Right lobe of liver (tissue), 6 donors: ENCODE measurements around the gene DCX. TPM values are rescaled to one million over a fixed set of nuclear protein-coding genes. Genes with fewer than 3 reads are reported as not detected.

Experiments
- ATAC-seq, 4 donors: fragments of 200-7000 bp; cut with Tn5 transposase; one replicate each; pipeline ENCODE4 v1.9.1; 2020; ENCODE audit warnings: mild to moderate bottlenecking in 4 of 4, moderate library complexity in 4 of 4
- DNase-seq, 3 donors: peaks; one replicate each; pipeline ENCODE4 v3.0.0-alpha.2; 2020
- H3K27ac ChIP-seq, 3 donors: fragments of 200-600 bp; one replicate each; pipeline ENCODE4 v1.8.0; 2022
- H3K27me3 ChIP-seq, 2 donors: fragments of 200-600 bp; one replicate each; pipeline ENCODE4 v1.8.0; 2022
- H3K36me3 ChIP-seq, 4 donors: fragments of 200-600 bp; sonication (generic) in 1 of 4; one replicate each; pipeline versions ENCODE4 v1.5.1 to v1.8.0; 2017 to 2022; ENCODE audit warnings: control low read depth in 1 of 4
- H3K4me1 ChIP-seq, 4 donors: fragments of 200-600 bp; sonication (generic) in 1 of 4; one replicate each; pipeline versions ENCODE4 v1.5.1 to v1.8.0; 2017 to 2022; ENCODE audit warnings: control low read depth in 1 of 4
- H3K4me3 ChIP-seq, 3 donors: fragments of 200-600 bp; one replicate each; pipeline ENCODE4 v1.8.0; 2022
- H3K9me3 ChIP-seq, 4 donors: fragments of 200-600 bp; sonication (generic) in 1 of 4; one replicate each; pipeline versions ENCODE4 v1.5.1 to v1.8.0; 2017 to 2022; ENCODE audit warnings: control low read depth in 1 of 4
- POLR2A ChIP-seq: fragments of 450-650 bp; IDR thresholded peaks from one replicate; pipeline ENCODE4 v1.6.1; 2017; ENCODE audit warnings: antibody characterized with exemption, mild to moderate bottlenecking
- WGBS: methylation state at CpG from one replicate; pipeline ENCODE4 v1.1.6; 2018; ENCODE audit warnings: low coverage, low lambda C conversion rate; ENCODE audit not compliant: insufficient coverage; ENCODE audit errors: missing lambda C conversion rate; 5-methylcytosine and 5-hydroxymethylcytosine counted together
- intact Hi-C, 2 donors: fragments of 100-400 bp; cut with DNase I; formaldehyde crosslinking; loops; one replicate each; pipeline versions ENCODE4 v1.11.2 to v1.14.1; 2022
- total RNA-seq, 6 experiments: library from RNA; depleted of rRNA in 2 of 6; stranded (reverse); fragments of >200 nt in 2 of 6; fragmentation: NEBNext Ultra II Directional in 3 of 6; extraction: Animal tissue kit (Norgen Biotek cat#: 25700) in 3 of 6; gene quantifications; one replicate each; pipeline versions ENCODE4 v1.1.0 to v1.2.4, GENCODE V29; 2016 to 2023
- TF ChIP-seq, protein P1 (sequence below), 4 donors: fragments of 200-600 bp in 3 of 4; fragments of 450-650 bp in 1 of 4; IDR thresholded peaks; one replicate each; pipeline versions ENCODE4 v1.5.1 to v1.8.0; 2016 to 2022; ENCODE audit warnings: antibody characterized with exemption in 4 of 4, mild to moderate bottlenecking in 2 of 4
- donor health status: DM: no; HTN: yes; CAD: no.
- donor health status: DM: no; HTN: no; CAD: no.
- donor health status: DM: no; HTN: no; CAD: no.
- donor health status: DM: no; HTN: yes; CAD: no.
- donor health status: DM: no; HTN: yes; CAD: no.

Gene DCX
- total RNA-seq, 6 experiments from 2014 or later: 0.09 to 0.25 (median 0.25) TPM; not detected in 3

DNA sequence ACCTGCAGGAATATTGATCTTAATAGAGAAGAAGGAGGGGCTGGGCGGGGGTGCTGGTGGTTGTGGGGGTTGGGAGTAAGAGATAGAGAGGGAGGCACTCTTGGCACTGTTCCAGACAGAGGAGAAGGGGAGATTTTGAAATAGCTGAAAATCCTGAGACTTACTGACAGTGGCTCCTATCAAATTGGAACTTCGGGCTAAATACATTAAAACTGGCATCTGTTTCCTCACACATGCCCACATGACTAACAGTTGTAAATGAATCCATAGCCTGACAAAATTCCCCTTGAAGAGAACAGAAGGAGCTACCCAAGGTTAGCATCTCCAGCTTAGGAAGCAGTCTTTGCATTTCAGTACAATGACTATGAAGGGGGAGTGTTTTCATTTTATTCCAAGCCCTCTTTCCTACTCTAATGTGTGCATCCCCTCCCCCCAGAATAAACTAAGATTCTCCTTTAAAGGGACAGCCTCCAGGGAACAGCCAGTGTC lies 1.4 kb downstream of the DCX start:
- no peaks in the 10 kb centered on the region for H3K4me1 ChIP-seq
- no peak overlapping the region for H3K27ac ChIP-seq
- 23% methylated on average over 2 of the region's 2 CpGs for WGBS
- intact Hi-C loops: no loop called here
- H3K36me3 ChIP-seq: no peaks in the 10 kb centered on the region
- H3K9me3 ChIP-seq: no peaks in the 10 kb centered on the region
- no peak for DNase-seq
- ATAC-seq: no peak
- peaks cover 9 to 13% of the 10 kb centered on the region in 2 donors for H3K27me3 ChIP-seq
- TF ChIP-seq, protein P1, sequence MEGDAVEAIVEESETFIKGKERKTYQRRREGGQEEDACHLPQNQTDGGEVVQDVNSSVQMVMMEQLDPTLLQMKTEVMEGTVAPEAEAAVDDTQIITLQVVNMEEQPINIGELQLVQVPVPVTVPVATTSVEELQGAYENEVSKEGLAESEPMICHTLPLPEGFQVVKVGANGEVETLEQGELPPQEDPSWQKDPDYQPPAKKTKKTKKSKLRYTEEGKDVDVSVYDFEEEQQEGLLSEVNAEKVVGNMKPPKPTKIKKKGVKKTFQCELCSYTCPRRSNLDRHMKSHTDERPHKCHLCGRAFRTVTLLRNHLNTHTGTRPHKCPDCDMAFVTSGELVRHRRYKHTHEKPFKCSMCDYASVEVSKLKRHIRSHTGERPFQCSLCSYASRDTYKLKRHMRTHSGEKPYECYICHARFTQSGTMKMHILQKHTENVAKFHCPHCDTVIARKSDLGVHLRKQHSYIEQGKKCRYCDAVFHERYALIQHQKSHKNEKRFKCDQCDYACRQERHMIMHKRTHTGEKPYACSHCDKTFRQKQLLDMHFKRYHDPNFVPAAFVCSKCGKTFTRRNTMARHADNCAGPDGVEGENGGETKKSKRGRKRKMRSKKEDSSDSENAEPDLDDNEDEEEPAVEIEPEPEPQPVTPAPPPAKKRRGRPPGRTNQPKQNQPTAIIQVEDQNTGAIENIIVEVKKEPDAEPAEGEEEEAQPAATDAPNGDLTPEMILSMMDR (IDR thresholded peaks at IDR 0.05): no peak
- no peak for TF ChIP-seq POLR2A
- no peak overlapping the region for H3K4me3 ChIP-seq

DNA sequence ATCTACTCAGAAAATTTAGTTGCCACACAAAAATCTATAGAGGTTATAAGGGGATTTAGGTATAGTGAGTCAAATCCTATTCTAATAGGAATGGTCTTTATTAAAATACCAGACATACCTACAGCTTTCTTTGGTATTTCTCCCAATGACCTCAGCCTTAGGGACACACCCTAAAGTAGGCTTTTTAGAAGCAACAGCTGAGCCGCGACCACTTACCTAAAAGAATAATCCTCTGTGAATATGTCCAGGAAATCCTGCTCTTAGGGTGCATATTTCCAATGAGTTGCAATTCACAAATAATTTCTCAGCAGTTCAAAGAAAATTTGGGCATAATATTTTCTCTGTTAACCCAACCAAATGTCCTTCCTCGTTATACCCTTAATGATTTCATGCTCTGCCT lies 2.7 kb downstream of the DCX start:
- H3K27ac ChIP-seq: no peak overlapping the region
- no peak overlapping the region for H3K4me3 ChIP-seq
- H3K9me3 ChIP-seq: no peaks in the 10 kb centered on the region
- intact Hi-C loops: no loop called here
- H3K36me3 ChIP-seq: no peaks in the 10 kb centered on the region
- DNase-seq (no peak), ATAC-seq (no peak)
- TF ChIP-seq, protein P1 (IDR thresholded peaks at IDR 0.05): no peak
- no peak for TF ChIP-seq POLR2A
- 30% methylated on average over 3 of the region's 3 CpGs for WGBS
- H3K27me3 ChIP-seq: peaks cover 9 to 14% of the 10 kb centered on the region in 2 donors
- no peaks in the 10 kb centered on the region for H3K4me1 ChIP-seq

DNA sequence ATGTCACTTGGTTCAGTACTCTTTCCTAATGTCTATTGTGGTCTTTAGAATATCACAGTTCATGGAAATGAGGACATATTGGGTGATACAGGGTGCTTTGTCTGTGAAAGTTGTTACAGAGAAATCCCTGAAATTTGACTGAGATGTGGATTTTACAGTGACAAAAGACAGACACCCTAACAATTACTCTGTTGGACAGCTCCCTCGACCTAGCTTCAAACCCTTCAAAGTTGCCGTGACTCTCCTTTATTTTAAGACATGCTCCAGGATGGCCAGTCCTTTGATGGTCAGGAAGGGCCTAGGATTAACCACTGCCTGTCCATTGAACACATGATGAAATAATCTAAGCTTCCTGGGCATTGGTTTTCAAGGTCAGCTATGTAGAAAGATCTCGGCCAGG lies 4.0 kb downstream of the DCX start:
- Histone ChIP-seq H3K27ac (no peak overlapping the region), H3K36me3 (no peaks in the 10 kb centered on the region), H3K27me3 (peaks cover 9 to 10% of the 10 kb centered on the region in 2 donors), H3K4me3 (no peak overlapping the region), H3K9me3 (no peaks in the 10 kb centered on the region), H3K4me1 (no peaks in the 10 kb centered on the region)
- TF ChIP-seq, protein P1 (IDR thresholded peaks at IDR 0.05): no peak
- TF ChIP-seq POLR2A: no peak
- no peak for ATAC-seq
- no peak for DNase-seq
- WGBS: 15% methylated on average over 3 of the region's 3 CpGs
- intact Hi-C loops: no loop called here

DNA sequence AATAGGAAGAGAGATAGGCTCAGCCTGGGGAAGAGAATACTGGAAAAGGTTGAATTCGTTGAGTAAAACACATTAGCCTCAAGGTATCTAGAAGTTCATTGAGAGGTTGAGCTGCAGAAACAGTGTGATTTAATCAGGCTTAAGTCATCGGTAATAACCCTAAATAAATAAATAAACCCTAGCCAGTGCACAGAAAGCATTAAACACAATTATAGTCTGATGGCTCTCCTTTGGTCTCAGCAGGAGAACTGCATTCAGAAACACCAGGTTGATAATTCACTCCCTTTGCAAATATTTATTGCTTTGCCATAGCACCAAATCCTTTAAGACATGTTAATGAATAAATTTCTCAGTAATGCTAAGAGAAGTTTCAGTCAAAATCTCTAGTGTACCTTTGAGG lies 9.6 kb downstream of the DCX start:
- Histone ChIP-seq H3K4me3 (no peak overlapping the region), H3K4me1 (no peaks in the 10 kb centered on the region), H3K36me3 (no peaks in the 10 kb centered on the region), H3K9me3 (no peaks in the 10 kb centered on the region), H3K27me3 (peaks cover 0 to 11% of the 10 kb centered on the region in 2 donors), H3K27ac (no peak overlapping the region)
- no peak for DNase-seq
- TF ChIP-seq, protein P1 (IDR thresholded peaks at IDR 0.05): no peak
- no peak for TF ChIP-seq POLR2A
- 40% methylated on average over 2 of the region's 2 CpGs for WGBS
- no peak for ATAC-seq
- intact Hi-C loops: no loop called here

DNA sequence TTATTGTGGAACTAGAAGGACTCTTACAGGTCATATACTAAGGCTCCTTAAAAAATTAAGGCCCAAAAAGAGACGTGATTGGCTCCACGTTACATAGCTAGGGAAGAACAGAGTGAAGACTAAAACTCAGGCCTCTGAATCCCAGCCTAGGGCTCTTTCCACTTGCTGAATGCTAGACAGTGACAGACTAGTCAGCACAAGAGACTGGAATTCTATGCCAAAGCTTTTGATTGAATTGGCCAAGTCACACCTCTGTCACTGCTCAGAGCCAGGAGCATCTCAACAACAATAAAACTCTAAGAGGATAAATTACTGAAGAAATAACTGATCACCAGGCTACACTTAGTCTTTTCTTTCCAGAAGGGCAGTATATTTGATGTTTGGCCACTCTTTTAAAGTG lies 16.8 kb downstream of the DCX start:
- Histone ChIP-seq H3K4me1 (no peaks in the 10 kb centered on the region), H3K27me3 (no peaks in the 10 kb centered on the region), H3K36me3 (no peaks in the 10 kb centered on the region), H3K27ac (no peak overlapping the region), H3K9me3 (no peaks in the 10 kb centered on the region), H3K4me3 (no peak overlapping the region)
- no peak for TF ChIP-seq POLR2A
- TF ChIP-seq, protein P1 (IDR thresholded peaks at IDR 0.05): no peak
- 51% methylated on average over 2 of the region's 2 CpGs for WGBS
- ATAC-seq (no peak), DNase-seq (no peak)
- intact Hi-C loops: no loop called here
